Central memory CD8-positive, alpha-beta T cell (primary cell): Measurements from ENCODE around the gene RBM24.
"Not testable (repeated sequence)": the region's sequence is repeated elsewhere in the genome, so short reads cannot be mapped to it uniquely, and the experiment has no call there.

ENCODE experiments used
- ATAC-seq: fragments of 150-1000 bp; cut with Tn5 transposase; replicated peaks from 2 replicates; pipeline ENCODE4 v1.10.0; 2022; ENCODE audit warnings: mild to moderate bottlenecking, moderate FRiP score, moderate number of reproducible peaks; ENCODE audit not compliant: poor library complexity, severe bottlenecking; ENCODE audit errors: extremely low read depth
- DNase-seq, 2 donors: peaks; one replicate each; pipeline ENCODE4 v3.0.0; 2021; ENCODE audit warnings: low spot score in 2 of 2
- H3K27ac Mint-ChIP-seq: one replicate; pipeline ENCODE4 v1.8.0; 2022; ENCODE audit warnings: low read depth, mild to moderate bottlenecking, moderate library complexity, mixed read lengths
- H3K27me3 Mint-ChIP-seq: one replicate; pipeline ENCODE4 v1.8.0; 2022; ENCODE audit warnings: mixed read lengths
- H3K36me3 Mint-ChIP-seq: one replicate; pipeline ENCODE4 v1.8.0; 2022; ENCODE audit warnings: mild to moderate bottlenecking, moderate library complexity, mixed read lengths; ENCODE audit not compliant: insufficient read depth
- H3K4me1 Mint-ChIP-seq: one replicate; pipeline ENCODE4 v1.8.0; 2022; ENCODE audit warnings: mixed read lengths
- H3K4me3 Mint-ChIP-seq: one replicate; pipeline ENCODE4 v1.8.0; 2022; ENCODE audit warnings: mild to moderate bottlenecking, moderate library complexity, mixed read lengths
- H3K9me3 Mint-ChIP-seq: one replicate; pipeline ENCODE4 v1.8.0; 2022; ENCODE audit warnings: mixed read lengths

RBM24 gene

GRCh38 chr6:17320266-17320665 lies 39.1 kb downstream of the RBM24 start:
- not testable (repeated sequence) for DNase-seq, H3K27ac Mint-ChIP-seq, ATAC-seq, H3K36me3 Mint-ChIP-seq, H3K9me3 Mint-ChIP-seq, H3K4me3 Mint-ChIP-seq, H3K4me1 Mint-ChIP-seq
- peaks cover 10% of the 10 kb centered on the region for H3K27me3 Mint-ChIP-seq

DNA sequence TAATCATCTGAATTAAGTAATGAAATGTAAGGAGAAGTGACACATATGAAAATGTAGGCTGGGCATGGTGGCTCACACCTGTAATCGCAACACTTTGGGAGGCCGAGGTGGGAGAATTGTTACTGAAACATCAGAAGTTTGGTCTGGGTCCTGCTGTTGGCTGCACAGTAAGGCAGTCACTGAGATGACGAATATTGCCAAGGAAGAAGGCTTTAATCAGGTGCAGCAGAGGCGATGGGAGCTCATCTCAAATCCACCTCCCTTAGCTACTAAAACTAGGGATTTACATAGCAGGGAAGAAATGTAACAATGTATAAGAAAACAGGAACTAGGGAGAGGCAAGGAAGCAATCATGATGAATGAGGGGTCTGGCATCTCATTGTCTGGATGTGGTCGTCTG lies 50.1 kb downstream of the RBM24 start:
- Mint-ChIP-seq H3K9me3 (peaks cover 8% of the 10 kb centered on the region), H3K27ac (no peak overlapping the region), H3K36me3 (peaks cover under 1% of the 10 kb centered on the region), H3K27me3 (peaks cover 7% of the 10 kb centered on the region), H3K4me1 (no peaks in the 10 kb centered on the region), H3K4me3 (no peak overlapping the region)
- ATAC-seq, result no peak
- no peak for DNase-seq

DNA sequence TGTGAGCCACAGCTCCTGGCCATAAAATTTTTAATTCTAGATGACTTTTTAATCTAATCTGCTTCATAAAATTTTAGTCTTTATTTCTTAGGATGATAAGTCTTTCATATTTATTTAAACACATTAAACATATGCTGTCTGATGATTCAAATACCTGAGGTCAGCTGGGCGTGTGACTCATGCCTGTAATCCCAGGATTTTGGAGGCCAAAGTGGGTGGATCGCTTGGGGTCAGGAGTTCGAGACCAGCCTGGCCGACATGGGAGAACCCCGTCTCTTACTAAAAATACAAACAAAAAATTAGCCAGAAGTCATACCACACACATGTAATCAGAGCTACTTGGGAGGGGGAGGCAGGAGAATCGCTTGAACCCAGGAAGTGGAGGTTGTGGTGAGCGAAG lies 53.1 kb downstream of the RBM24 start:
- no peak for DNase-seq
- ATAC-seq, result no peak
- Mint-ChIP-seq H3K9me3 (peaks cover 8% of the 10 kb centered on the region), H3K4me3 (no peak overlapping the region), H3K4me1 (no peaks in the 10 kb centered on the region), H3K36me3 (no peaks in the 10 kb centered on the region), H3K27ac (no peak overlapping the region), H3K27me3 (no peaks in the 10 kb centered on the region)

GRCh38 chr6:17336425-17336824 lies 55.3 kb downstream of the RBM24 start:
- no peaks in the 10 kb centered on the region for H3K4me1 Mint-ChIP-seq
- H3K36me3 Mint-ChIP-seq, result peaks cover 1% of the 10 kb centered on the region
- peaks cover under 1% of the 10 kb centered on the region for H3K9me3 Mint-ChIP-seq
- H3K27me3 Mint-ChIP-seq, result no peaks in the 10 kb centered on the region
- ATAC-seq (no peak), DNase-seq (no peak)
- no peak overlapping the region for H3K27ac Mint-ChIP-seq
- H3K4me3 Mint-ChIP-seq, result no peak overlapping the region

DNA sequence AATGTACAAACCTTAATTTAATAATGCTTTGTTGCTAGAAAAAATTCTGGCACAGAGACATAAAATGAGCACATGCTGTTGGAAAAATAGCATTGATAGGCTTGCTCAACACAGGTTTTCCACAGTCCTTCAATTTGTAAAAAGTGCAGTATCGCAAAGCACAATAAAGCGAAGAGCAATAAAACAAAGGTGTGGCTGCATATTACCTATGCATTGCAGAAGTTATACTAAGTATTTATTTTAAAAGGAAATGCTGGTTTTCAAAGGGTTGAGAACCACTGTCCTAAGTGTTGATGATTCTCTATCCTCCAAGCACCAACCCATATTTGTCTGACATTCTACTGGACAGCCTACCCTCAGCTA lies 58.1 kb downstream of the RBM24 start:
- Mint-ChIP-seq H3K36me3 (peaks cover 3% of the 10 kb centered on the region), H3K9me3 (peaks cover 4% of the 10 kb centered on the region), H3K27me3 (no peaks in the 10 kb centered on the region), H3K4me1 (no peaks in the 10 kb centered on the region), H3K27ac (no peak overlapping the region), H3K4me3 (no peak overlapping the region)
- no peak for ATAC-seq
- DNase-seq, result no peak

DNA sequence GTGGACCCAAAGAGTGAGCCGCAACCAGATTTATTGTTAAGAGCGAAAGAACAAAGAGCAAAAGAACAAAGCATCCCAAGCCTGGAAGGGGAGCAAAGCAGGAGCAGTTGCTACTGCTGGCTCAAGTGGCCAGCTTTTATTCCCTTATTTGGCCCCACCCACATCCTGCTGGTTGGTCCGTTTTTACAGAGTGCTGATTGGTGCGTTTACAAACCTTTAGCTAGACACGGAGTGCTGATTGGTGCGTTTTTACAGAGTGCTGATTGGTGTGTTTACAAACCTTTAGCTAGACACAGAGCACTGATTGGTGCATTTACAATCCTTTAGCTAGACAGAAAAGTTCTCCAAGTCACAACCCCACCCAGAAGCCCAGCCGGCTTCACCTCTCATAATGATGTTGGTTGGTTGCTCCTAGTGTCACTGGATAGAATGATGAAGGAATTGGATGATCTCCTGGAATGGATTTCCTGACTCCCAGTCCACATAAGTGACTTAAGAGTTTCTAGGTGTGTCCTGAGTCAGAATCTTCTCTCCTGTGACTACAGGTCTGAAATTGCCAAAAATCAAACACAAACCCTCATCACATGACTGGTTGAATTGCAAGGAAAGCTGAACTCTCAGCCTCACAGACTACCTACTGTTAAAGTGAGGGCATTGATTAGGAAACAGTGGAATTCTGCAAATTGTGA lies 60.1 kb downstream of the RBM24 start:
- no peak overlapping the region for H3K27ac Mint-ChIP-seq
- H3K4me1 Mint-ChIP-seq, result no peaks in the 10 kb centered on the region
- peaks cover 4% of the 10 kb centered on the region for H3K9me3 Mint-ChIP-seq
- no peak for ATAC-seq
- peaks cover 15% of the 10 kb centered on the region for H3K27me3 Mint-ChIP-seq
- DNase-seq, result no peak
- peaks cover 3% of the 10 kb centered on the region for H3K36me3 Mint-ChIP-seq
- no peak overlapping the region for H3K4me3 Mint-ChIP-seq

- H3K9me3 Mint-ChIP-seq, result peaks cover 4% of the 10 kb centered on the region
- H3K4me1 Mint-ChIP-seq, result no peaks in the 10 kb centered on the region
Measured at GRCh38 chr6:17341891-17342290, 60.7 kb downstream of the RBM24 start.

GRCh38 chr6:17343215-17343614 lies 62.1 kb downstream of the RBM24 start:
- no peak overlapping the region for H3K4me3 Mint-ChIP-seq
- ATAC-seq (no peak), DNase-seq (no peak)
- H3K36me3 Mint-ChIP-seq, result peaks cover 3% of the 10 kb centered on the region
- no peaks in the 10 kb centered on the region for H3K4me1 Mint-ChIP-seq
- H3K27ac Mint-ChIP-seq, result no peak overlapping the region
- H3K27me3 Mint-ChIP-seq, result peaks cover 18% of the 10 kb centered on the region
- peaks cover 4% of the 10 kb centered on the region for H3K9me3 Mint-ChIP-seq

More at GRCh38 chr6:17341891-17342290, 60.7 kb downstream of the RBM24 start:
- DNase-seq (no peak), ATAC-seq (no peak)
- Mint-ChIP-seq H3K27me3 (peaks cover 18% of the 10 kb centered on the region), H3K27ac (no peak overlapping the region), H3K4me3 (no peak overlapping the region), H3K36me3 (peaks cover 3% of the 10 kb centered on the region)
